HepG2 (cell line): ENCODE measurements around the gene ANKRD65. TPM values are rescaled to one million over a fixed set of nuclear protein-coding genes. Genes with fewer than 3 reads are reported as not detected.
A peak's percentile ranks its signal among the peaks of the same experiment; 100 is the strongest.

Experiments used
- CEBPG ChIP-seq: IDR thresholded peaks from 2 replicates; pipeline ENCODE4 v1.6.1; 2016
- EP300 ChIP-seq, 3 experiments: sonication (generic) in 1 of 3; formaldehyde crosslinking in 1 of 3; IDR thresholded peaks; 2 replicates each; pipeline versions ENCODE4 v1.5.1 to v1.6.1; 2011 to 2020; ENCODE audit warnings: low read depth in 2 of 3, low read length in 2 of 3, borderline replicate concordance in 1 of 3, improper control_type of control experiment in 1 of 3, mild to moderate bottlenecking in 1 of 3, missing genetic modification reagents in 1 of 3, moderate library complexity in 1 of 3
- GLI4 ChIP-seq: sonication (generic); formaldehyde crosslinking; IDR thresholded peaks from 2 replicates; pipeline ENCODE4 v1.5.1; 2020; ENCODE audit warnings: missing genetic modification reagents, mild to moderate bottlenecking, moderate library complexity, borderline replicate concordance
- RBM22 ChIP-seq: fragments of 200-400 bp; formaldehyde crosslinking; optimal IDR thresholded peaks from 2 replicates; pipeline ENCODE3; 2017; ENCODE audit warnings: mild to moderate bottlenecking, low read length, moderate library complexity
- TIGD3 ChIP-seq: sonication (generic); formaldehyde crosslinking; IDR thresholded peaks from 2 replicates; pipeline ENCODE4 v1.5.1; 2020; ENCODE audit warnings: mild to moderate bottlenecking, missing genetic modification reagents, borderline replicate concordance
- ZKSCAN8 ChIP-seq: IDR thresholded peaks from 2 replicates; pipeline ENCODE4 v1.6.1; 2016; ENCODE audit warnings: borderline replicate concordance, missing genetic modification reagents, missing compliant biosample characterization
- ZNF646 ChIP-seq: sonication (generic); formaldehyde crosslinking; IDR thresholded peaks from 2 replicates; pipeline ENCODE4 v1.9.0; 2021; ENCODE audit warnings: mild to moderate bottlenecking, missing genetic modification reagents
- ZNF878 ChIP-seq: sonication (generic); formaldehyde crosslinking; IDR thresholded peaks from 2 replicates; pipeline ENCODE4 v1.8.1; 2023; ENCODE audit warnings: mild to moderate bottlenecking, missing genetic modification reagents, moderate library complexity
- ZSCAN30 ChIP-seq: sonication (generic); formaldehyde crosslinking; IDR thresholded peaks from 2 replicates; pipeline ENCODE4 v1.5.0; 2020; ENCODE audit warnings: mild to moderate bottlenecking, missing genetic modification reagents
- polyA plus RNA-seq, 8 experiments: library from polyadenylated mRNA; depleted of rRNA in 3 of 8; stranded (reverse) in 7 of 8; unstranded in 1 of 8; fragments of >200 nt; fragmentation: Illumina TruSeq in 4 of 8; extraction: Trizol in 4 of 8; gene quantifications; 2 replicates each; pipeline versions ENCODE4 v1.2.1 to v1.2.3, GENCODE V29; 2011 to 2016; ENCODE audit warnings: low read depth in 4 of 8, missing spikeins in 1 of 8, mixed read lengths in 1 of 8; ENCODE audit not compliant: insufficient read depth in 1 of 8
- total RNA-seq, 5 experiments: library from RNA; depleted of rRNA; stranded (reverse); fragments of >200 nt; fragmentation: Illumina TruSeq; extraction: Trizol; gene quantifications; 2 replicates each; pipeline ENCODE4 v1.2.3, GENCODE V29; 2016; ENCODE audit warnings: low read depth in 1 of 5
- TF ChIP-seq, protein P1 (sequence below): sonication (generic); formaldehyde crosslinking; IDR thresholded peaks from 2 replicates; pipeline ENCODE4 v1.4.0; 2020; ENCODE audit warnings: mild to moderate bottlenecking, missing genetic modification reagents
- TF ChIP-seq, protein P2 (sequence below): sonication (generic); formaldehyde crosslinking; IDR thresholded peaks from 2 replicates; pipeline ENCODE4 v1.9.0; 2021; ENCODE audit warnings: missing genetic modification reagents, borderline replicate concordance
- TF ChIP-seq, protein P3 (sequence below): sonication (generic); formaldehyde crosslinking; IDR thresholded peaks from 2 replicates; pipeline ENCODE4 v1.4.0; 2020; ENCODE audit warnings: mild to moderate bottlenecking, missing genetic modification reagents

The ANKRD65 gene
- total and polyA plus RNA-seq, 2 of the 13 experiments (the other 11 are each of a cell fraction or from before 2014, with no cell fraction given): 12.1 to 30.1 TPM

GRCh38 chr1:1430992-1431844 lies 10.1 kb upstream of the ANKRD65 start (continued):
- TF ChIP-seq ZNF646 (CRISPR knock-in tag) (peak; percentile 80; the same call in 1 of the 2 replicates), ZSCAN30 (CRISPR knock-in tag) (no peak), CEBPG (CRISPR knock-in tag) (no peak), GLI4 (CRISPR knock-in tag) (no peak), ZNF878 (CRISPR knock-in tag) (0 out of 2 replicates have a peak, but pooled peaks have one; percentile 14), ZKSCAN8 (CRISPR knock-in tag) (0 out of 2 replicates have a peak, but pooled peaks have one; percentile 16), EP300 (IDR thresholded peaks at IDR 0.05; ENCODE audit: low read depth in 2 of 2, low read length in 2 of 2) (0 out of 4 replicates have a peak, but pooled peaks of 1 of the 2 experiments have one; percentile 34), EP300 (CRISPR knock-in tag; IDR thresholded peaks at IDR 0.05; ENCODE audit: borderline replicate concordance) (no peak), TIGD3 (CRISPR knock-in tag) (0 out of 2 replicates have a peak, but pooled peaks have one; percentile 13), RBM22 (peak; percentile 73)
- TF ChIP-seq, protein P1, sequence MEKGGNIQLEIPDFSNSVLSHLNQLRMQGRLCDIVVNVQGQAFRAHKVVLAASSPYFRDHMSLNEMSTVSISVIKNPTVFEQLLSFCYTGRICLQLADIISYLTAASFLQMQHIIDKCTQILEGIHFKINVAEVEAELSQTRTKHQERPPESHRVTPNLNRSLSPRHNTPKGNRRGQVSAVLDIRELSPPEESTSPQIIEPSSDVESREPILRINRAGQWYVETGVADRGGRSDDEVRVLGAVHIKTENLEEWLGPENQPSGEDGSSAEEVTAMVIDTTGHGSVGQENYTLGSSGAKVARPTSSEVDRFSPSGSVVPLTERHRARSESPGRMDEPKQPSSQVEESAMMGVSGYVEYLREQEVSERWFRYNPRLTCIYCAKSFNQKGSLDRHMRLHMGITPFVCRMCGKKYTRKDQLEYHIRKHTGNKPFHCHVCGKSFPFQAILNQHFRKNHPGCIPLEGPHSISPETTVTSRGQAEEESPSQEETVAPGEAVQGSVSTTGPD (CRISPR knock-in tag): no peak
- TF ChIP-seq, protein P2, sequence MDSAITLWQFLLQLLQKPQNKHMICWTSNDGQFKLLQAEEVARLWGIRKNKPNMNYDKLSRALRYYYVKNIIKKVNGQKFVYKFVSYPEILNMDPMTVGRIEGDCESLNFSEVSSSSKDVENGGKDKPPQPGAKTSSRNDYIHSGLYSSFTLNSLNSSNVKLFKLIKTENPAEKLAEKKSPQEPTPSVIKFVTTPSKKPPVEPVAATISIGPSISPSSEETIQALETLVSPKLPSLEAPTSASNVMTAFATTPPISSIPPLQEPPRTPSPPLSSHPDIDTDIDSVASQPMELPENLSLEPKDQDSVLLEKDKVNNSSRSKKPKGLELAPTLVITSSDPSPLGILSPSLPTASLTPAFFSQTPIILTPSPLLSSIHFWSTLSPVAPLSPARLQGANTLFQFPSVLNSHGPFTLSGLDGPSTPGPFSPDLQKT (CRISPR knock-in tag): 0 out of 2 replicates have a peak, but pooled peaks have one; percentile 22
- TF ChIP-seq, protein P3, sequence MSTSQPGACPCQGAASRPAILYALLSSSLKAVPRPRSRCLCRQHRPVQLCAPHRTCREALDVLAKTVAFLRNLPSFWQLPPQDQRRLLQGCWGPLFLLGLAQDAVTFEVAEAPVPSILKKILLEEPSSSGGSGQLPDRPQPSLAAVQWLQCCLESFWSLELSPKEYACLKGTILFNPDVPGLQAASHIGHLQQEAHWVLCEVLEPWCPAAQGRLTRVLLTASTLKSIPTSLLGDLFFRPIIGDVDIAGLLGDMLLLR (CRISPR knock-in tag): no peak
